ENCODE measurements around the gene ELP1.

- no peak for TF ChIP-seq ZNF777 (tag by site-specific recombination; IDR thresholded peaks at IDR 0.05; ENCODE audit: borderline replicate concordance)
- TF ChIP-seq ZNF350 (tag by site-specific recombination; IDR thresholded peaks at IDR 0.05): no peak
- TF ChIP-seq PRDM4 (tag by site-specific recombination; IDR thresholded peaks at IDR 0.05): no peak
- no peak for TF ChIP-seq GLI2 (tag by site-specific recombination; IDR thresholded peaks at IDR 0.05; ENCODE audit: borderline replicate concordance, low read depth)
- TF ChIP-seq CTCF (tag by site-specific recombination; IDR thresholded peaks at IDR 0.05): no peak
- no peak for TF ChIP-seq ZEB2 (tag by site-specific recombination; IDR thresholded peaks at IDR 0.05)
- TF ChIP-seq PRDM1 (tag by site-specific recombination; IDR thresholded peaks at IDR 0.05): no peak
- no peak for TF ChIP-seq TCF7L2 (IDR thresholded peaks at IDR 0.05; ENCODE audit: borderline replicate concordance, low read depth, low read length)
- TF ChIP-seq HOXA7 (CRISPR knock-in tag; IDR thresholded peaks at IDR 0.05; ENCODE audit: borderline replicate concordance): no peak
- no peak for TF ChIP-seq YY1 (tag by site-specific recombination; IDR thresholded peaks at IDR 0.05)
- TF ChIP-seq HIC1 (tag by site-specific recombination; IDR thresholded peaks at IDR 0.05): no peak
- no peak for TF ChIP-seq REST (tag by site-specific recombination; IDR thresholded peaks at IDR 0.05)
- TF ChIP-seq ZFP69B (tag by site-specific recombination; IDR thresholded peaks at IDR 0.05): no peak
These were observed 79.0 kb downstream of the ELP1 start for GRCh38 chr9:108854641-108855528.

Measured in HEK293 (cell line).